NCI-H128 (cell line): ENCODE results near the gene ZNF723.
"Not testable (repeated sequence)": the region's sequence is repeated elsewhere in the genome, so short reads cannot be mapped to it uniquely, and the experiment has no call there.

Source experiments
- DNase-seq: peaks from one replicate; lab custom pipeline; 2025; ENCODE audit not compliant: unreplicated experiment; lab: John Stamatoyannopoulos, UW

The ZNF723 gene

DNA sequence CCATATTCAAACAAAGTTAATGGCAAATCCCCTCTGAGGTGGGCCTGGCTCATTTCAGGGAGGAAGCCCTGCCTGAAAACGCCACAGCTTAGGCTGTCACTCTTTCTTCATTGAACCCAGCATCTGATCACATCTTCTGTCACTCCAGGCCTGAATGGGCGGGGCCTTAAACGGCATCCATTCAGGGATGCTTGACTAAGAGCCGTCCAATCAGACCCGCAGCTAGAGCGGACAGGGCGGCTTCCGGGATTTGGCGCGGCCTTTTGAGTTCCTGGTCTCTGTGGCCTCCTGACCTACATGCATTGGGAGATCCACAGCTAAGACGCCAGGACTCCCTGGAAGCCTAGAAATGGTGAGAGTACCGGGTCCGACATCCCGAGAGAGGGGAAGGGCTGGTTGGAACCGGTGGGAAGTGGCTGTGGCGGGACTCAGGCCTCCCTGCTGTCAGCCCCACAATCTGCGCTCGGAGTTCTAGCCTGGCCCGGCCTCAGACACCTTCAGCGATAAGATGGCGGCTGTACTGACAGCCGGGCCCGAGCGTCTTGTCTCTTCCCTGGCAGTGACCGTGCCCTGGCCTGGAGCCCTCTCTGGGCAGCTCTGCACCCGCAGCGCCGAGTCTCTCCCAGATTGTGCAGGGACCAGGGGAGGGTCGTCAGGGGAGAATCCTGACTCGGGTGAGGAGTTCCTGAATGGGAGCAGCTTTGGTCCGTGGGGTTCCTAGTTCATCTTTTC lies at the start of gene ZNF723:
TSS of gene ZNF723 (plus strand) at position 261 of the 732 bp plus-strand sequence. CDS start at position 350, 89 bp downstream.
- DNase-seq, result no peak

DNA sequence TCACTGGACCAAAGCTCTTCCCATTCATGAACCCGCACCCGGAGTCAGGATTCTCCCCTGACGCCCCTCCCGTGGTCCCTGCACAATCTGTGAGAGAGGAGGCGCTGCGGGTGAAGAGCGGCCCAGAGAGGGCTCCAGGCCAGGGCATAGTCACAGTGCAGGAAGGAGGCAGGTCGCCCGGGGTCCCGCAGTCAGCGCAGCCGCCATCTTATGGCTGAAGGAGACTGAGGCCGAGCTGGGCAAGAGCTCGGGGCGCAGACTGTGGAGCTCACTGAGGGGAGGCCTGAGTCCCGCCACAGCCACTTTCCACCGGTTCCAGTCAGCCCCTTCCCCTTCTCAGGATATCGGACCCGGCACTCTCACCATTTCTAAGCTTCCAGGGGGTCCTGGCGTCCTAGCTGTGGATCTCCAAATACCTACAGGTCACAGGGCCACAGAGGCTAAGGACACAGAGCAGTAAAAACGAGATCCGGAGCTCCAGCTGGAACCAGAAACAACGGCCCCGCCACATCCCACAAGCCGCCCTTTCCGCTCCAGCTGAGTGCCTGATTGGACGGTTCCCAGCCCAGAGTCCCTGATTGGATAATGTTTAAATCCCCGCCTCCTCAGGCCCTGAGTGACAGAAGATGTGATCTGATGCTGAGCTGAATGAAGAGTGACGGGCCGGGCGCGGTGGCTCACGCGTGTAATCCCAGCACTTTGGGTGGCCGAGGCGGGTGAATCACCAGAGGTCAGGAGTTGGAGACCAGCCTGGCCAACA lies 48.3 kb upstream of the ZNF723 start, which contains the start of gene ZNF99:
TSS of gene ZNF99 (minus strand) at position 501 of the 760 bp plus-strand sequence. CDS start at position 366, 135 bp downstream.
- no peak for DNase-seq

DNA sequence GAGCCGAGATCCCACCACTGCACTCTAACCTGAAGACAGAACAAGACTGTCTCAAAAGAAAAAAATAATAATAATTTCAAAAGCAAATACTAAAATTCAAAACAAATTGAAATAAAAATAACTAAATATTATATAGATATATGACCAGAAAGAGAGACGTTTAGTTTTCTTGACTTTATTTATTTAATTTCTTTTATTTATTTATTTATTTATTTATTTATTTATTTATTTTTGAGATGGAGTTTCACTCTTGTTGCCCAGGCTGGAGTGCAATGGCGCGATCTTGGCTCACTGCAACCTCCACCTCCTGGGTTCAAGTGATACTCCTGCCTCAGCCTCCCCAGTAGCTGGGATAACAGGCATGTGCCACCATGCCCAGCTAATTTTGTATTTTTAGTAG lies 39.2 kb upstream of the ZNF723 start:
- not testable (repeated sequence) for DNase-seq

DNA sequence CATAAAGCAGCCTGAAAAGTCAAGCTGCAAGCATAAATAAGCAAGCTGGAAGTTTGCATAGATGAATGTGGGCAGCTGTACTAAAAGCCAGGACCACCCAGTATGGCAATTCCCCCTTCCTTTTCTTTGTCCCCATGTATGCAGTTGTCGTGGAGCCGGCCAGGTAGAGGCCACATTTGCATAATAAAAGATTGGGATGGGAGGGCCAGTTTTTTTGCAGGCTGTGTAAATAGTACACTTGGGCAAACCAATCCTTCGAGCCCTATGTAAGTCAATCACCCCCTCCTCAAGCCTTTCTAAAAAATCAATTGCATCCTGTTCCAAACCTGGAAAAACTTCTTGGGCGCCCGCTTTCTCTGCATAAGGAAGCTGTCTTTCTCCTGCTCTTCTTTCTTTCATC lies 35.1 kb upstream of the ZNF723 start:
- no peak for DNase-seq

DNA sequence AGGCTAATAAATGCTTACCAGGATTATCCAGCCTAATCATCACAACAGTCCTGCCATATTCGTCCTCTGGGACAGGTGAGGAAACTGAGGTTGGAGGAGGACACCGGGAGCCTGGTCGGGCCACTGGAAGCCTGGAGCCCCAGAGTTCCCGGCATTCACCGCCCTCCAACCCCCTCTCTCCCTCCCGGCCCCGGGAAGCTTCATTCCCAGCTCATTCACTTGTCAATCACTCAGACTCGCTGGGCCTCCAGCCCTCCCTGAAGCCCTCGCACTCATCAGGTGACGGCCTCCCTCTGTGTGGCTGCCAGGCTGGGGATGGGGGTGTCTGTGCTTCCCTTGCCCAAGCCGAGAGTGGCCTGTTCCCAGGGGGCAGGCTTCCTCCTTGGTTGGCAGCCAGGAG lies 25.7 kb upstream of the ZNF723 start:
- DNase-seq, result no peak

DNA sequence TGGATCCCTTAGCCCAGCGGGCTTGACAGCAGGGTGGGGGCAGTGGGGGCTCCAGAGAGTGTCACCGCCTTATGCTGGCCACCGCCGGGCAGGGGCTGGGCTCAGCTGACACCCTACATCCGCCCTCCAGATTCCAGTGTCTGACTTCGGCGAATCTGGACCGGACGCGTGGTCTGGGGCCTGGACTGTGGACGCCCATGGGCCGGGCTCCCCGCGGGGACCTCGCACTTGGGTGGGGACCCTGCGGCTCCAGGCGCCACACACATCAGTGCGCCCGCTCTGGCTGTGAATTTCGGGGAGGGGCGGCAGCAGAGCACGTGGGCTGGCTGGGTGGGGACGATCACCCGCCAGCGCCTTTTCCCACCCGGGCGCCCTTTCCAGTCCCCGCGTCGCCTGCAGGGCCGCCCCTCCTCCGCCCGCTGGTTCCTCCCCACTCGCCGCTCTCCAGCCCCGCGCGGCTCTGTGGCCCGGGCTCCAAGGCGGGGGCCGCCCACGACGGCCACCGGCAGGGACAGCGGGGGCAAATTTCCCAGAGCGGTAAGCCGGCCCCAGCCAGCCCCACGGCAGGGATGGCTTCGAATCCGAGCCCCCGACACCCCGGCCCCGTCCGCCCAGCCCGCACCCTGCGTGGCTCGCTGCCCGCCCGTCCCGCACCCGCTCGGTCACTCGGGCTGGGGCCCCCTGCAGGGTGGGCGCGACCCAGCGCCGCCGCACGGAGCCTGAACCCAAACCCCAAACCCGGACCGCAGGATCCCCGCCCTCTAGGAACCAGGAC lies 24.8 kb upstream of the ZNF723 start:
- no peak for DNase-seq

DNA sequence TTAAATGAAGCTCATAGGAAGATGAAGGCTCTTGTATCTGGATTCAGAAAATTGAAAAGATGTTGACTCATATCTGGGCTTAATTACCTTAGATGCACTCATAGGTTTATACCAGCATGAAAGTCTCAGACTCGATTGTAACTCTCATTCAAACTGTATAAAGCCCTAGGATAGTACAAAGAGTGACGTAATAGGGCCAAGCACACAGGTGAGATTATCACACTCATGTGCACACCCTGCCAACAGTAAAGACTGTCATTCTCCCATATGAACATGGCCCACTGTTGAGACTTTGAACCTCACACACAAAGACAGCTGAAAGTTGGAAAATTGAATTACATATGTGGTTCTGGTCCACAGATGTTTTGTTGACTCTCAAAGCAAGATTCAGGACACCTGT lies 18.0 kb upstream of the ZNF723 start:
- no peak for DNase-seq

DNA sequence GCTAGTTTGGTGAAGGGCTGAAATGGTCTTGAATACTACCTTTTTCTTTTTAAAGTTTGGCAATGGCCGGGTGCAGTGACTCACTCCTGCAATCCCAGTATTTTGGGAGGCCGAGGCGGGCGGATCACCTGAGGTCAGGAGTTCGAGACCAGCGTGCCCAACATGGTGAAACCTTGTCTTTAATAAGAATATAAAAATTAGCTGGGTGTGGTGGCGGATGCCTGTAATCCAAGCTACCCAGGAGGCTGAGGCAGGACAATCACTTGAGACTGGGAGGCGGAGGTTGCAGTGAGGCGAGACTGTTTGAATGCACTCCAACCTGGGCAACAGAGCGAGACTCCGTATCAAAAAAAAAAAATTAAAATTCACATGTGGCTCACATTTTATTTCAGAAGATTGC lies 880 bp upstream of the ZNF723 start:
- DNase-seq, result no peak

DNA sequence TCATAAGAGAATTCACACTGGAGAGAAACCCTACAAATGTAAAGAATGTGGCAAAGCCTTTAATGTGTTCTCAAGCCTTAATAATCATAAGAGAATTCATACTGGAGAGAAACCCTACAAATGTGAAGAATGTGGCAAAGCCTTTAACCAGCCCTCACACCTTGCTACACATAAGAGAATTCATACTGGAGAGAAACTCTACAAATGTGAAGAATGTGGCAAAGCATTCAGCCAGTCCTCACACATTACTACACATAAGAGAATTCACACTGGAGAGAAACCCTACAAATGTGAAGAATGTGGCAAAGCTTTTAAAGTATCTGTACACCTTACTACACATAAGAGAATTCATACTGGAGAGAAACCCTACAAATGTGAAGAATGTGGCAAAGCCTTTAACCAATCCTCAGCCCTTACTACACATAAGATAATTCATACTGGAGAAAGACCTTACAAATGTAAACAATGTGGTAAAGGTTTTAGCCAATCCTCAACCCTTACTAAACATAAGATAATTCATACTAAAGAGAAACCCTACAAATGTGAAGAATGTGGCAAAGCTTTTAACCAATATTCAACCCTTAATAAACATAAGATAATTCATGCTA lies 25.7 kb downstream of the ZNF723 start:
- not testable (repeated sequence) for DNase-seq

DNA sequence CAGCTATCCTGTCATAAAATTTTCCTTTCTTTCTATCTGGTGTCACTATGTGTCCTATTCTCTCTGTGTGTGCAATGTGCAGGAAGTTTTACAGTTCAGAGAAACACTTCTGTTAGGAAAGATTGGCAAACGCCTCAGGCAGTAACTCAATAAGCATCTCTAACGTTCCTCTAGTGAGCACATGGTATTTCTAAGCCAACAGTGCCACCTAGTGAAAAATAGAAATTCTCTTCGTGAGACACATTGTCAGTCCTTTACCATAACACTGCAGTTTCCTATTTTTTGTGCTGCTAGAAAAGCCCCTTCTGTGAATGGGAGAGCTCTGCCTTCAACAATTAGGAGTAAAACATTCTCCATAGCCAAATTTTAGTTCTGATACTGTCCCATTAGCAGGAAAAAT lies 50.7 kb downstream of the ZNF723 start:
- DNase-seq, result peak; percentile 25

DNA sequence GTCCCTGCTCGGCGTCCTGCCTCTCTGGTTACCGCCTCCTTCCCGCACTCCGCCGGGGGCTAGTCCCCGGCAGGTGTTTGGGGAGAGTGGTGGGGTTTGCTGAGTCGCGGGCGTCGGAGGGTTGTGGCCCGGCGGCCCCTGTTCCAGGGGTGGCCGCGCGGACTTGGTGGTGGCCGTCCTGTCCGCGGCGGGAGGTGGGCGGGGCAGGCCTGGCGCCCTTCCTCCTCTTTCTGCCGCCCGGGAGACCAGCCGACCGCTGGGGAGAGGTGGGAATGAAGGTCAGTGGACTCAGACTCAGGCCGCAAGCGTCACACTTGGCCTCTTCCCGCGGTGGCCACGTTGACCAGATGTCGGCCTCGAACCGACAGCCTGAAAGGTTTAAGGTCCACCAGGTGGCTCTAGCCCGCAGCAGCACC lies 61.8 kb downstream of the ZNF723 start:
- no peak for DNase-seq

DNA sequence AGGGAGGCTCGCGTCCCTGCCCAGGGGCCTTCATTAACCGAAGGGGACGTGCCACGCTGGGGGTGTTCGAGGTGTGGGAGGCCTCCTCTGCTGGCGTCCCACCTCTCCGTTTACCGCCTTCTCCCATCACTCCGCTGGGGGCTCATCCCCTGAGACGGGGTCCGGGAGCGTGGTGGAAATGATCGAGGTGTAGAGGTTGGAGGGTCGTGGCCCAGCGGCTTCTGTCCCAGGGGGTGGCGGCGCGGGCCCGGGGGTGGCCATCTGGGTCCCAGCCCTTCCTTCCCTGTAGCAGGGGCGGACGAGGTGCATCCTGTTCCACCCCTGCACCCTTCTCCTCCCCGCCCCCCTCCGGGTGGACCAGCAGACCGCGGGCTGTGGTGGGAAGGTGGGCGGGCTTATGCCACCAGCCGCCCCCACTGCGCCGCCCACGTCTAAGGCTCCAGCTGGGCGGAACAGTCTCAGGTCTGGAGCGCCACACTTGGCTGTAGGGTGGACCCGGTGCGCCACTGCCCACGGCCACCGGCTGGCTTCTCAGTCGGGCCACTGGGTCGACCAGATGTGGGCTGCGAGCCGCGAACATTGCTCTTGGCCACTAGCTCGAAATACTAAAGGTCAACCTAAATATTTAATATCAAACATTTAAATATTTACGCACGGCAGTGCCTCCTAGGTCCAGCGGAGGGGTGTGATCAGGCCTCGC lies 69.5 kb downstream of the ZNF723 start:
- DNase-seq, result no peak
